ENCODE results near the gene FAM13C. TPM values are rescaled to one million over a fixed set of nuclear protein-coding genes. Genes with fewer than 3 reads are reported as not detected.

FAM13C gene
- polyA plus RNA-seq, 1 of the 3 experiments (the other 2 are of a cell fraction) = 7.6 TPM

DNA sequence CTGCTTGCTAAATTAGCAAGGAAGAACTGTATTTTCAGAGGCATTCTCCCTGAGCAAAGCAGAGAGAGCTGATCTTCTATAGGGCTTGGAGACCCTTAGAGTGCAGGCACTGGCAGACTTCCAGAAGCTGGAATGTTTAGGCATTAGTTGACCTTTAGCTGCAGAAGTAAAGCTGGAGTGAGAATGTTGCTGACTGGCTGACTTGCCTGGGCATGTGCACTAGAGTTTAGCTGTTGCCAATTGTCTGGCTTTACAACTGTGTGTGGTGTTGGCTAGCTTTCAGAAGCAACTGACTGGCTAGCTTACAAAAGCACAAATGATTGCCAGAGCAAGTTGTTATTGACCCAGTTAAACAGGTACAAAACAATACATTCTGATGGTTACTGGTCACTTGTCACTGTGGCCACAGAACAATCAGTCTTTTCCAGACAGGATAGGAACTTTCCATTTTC lies 25.1 kb downstream of the FAM13C start:
- H3K27me3 ChIP-seq (ENCODE audit: insufficient read depth) = no peaks in the 10 kb centered on the region
- H3K27ac ChIP-seq (ENCODE audit: low read depth in 2 of 2, low read length in 1 of 2) = peak overlapping the region; percentile 86 to 91
- POLR2A ChIA-PET = no interaction called here
- peak overlapping the region; percentile 56 for H2AFZ ChIP-seq (ENCODE audit: low read depth)
- DNase-seq = no peak
- peaks cover 5 to 29% of the 10 kb centered on the region in 2 experiments; a peak in 3 of 4 replicates for H3K4me1 ChIP-seq (ENCODE audit: control insufficient read depth in 1 of 2, insufficient read depth in 2 of 2, low read depth in 1 of 2, low read length in 1 of 2)
- CTCF ChIA-PET = no interaction called here
- no peaks in the 10 kb centered on the region for H4K20me1 ChIP-seq (ENCODE audit: insufficient read depth)
- no peak overlapping the region for H3K4me3 ChIP-seq (ENCODE audit: low read depth in 2 of 2, low read length in 1 of 2)
- peaks cover 0 to 4% of the 10 kb centered on the region in 2 experiments for H3K36me3 ChIP-seq (replicated peaks in 1 of 2; ENCODE audit: control insufficient read depth in 1 of 2, insufficient read depth in 2 of 2, low read length in 1 of 2)
- H3K79me2 ChIP-seq (ENCODE audit: insufficient read depth) = no peaks in the 10 kb centered on the region
- peaks cover 22% of the 10 kb centered on the region for H3F3A ChIP-seq (replicated peaks; ENCODE audit: insufficient read depth)
- no peaks in the 10 kb centered on the region for H3K9me3 ChIP-seq
- peak overlapping the region; percentile 58 for H3K4me2 ChIP-seq
- no peaks in the 10 kb centered on the region for H3K9me2 ChIP-seq
- TF ChIP-seq JUND (IDR thresholded peaks at IDR 0.05) (0 out of 2 replicates have a peak, but pooled peaks have one; percentile 2), TCF12 (IDR thresholded peaks at IDR 0.05) (peak; percentile 33; the same call in 1 of the 2 replicates), EZH2phosphoT487 (IDR thresholded peaks at IDR 0.05; ENCODE audit: borderline replicate concordance, low read depth) (no peak), TAF1 (IDR thresholded peaks at IDR 0.05; ENCODE audit: borderline replicate concordance, low read depth, low read length) (no peak), EP300 (IDR thresholded peaks at IDR 0.05; ENCODE audit: borderline replicate concordance in 1 of 2, low read depth in 1 of 2, low read length in 1 of 2) (0 out of 4 replicates have a peak, but pooled peaks of 1 of the 2 experiments have one; percentile 9), NRF1 (IDR thresholded peaks at IDR 0.05; ENCODE audit: low read depth, low read length) (peak; percentile 49), RFX5 (IDR thresholded peaks at IDR 0.05; ENCODE audit: low read length) (no peak), NFIC (IDR thresholded peaks at IDR 0.05; ENCODE audit: borderline replicate concordance) (peak; percentile 76)
- TF ChIP-seq, protein P1, sequence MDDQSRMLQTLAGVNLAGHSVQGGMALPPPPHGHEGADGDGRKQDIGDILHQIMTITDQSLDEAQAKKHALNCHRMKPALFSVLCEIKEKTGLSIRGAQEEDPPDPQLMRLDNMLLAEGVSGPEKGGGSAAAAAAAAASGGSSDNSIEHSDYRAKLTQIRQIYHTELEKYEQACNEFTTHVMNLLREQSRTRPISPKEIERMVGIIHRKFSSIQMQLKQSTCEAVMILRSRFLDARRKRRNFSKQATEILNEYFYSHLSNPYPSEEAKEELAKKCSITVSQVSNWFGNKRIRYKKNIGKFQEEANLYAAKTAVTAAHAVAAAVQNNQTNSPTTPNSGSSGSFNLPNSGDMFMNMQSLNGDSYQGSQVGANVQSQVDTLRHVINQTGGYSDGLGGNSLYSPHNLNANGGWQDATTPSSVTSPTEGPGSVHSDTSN (IDR thresholded peaks at IDR 0.05) = 0 out of 2 replicates have a peak, but pooled peaks have one; percentile 12
- TF ChIP-seq, protein P2, sequence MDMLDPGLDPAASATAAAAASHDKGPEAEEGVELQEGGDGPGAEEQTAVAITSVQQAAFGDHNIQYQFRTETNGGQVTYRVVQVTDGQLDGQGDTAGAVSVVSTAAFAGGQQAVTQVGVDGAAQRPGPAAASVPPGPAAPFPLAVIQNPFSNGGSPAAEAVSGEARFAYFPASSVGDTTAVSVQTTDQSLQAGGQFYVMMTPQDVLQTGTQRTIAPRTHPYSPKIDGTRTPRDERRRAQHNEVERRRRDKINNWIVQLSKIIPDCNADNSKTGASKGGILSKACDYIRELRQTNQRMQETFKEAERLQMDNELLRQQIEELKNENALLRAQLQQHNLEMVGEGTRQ (IDR thresholded peaks at IDR 0.05; ENCODE audit: borderline replicate concordance, low read depth, low read length) = no peak
- H3K9ac ChIP-seq = 0 out of 2 replicates have a peak overlapping the region, but pooled peaks have one; percentile 8

DNA sequence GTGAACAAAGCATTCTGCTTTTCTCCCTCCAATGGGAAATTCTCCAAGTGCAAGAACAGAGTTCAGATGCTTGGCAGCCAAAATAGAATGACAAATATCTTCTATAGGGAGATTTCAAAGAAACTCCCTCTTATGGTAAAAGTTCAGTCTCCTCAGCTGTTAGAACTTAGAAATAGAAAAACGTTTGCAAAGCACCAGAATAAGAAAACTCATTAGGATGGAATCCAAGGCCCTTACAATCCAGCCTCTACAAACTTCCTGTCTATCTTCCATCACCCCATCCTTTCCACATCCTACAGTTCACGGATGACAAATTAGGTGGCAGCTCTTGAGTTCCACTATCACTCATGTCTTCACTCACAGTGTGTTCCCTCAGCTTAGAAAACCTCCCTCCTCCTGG lies 25.7 kb downstream of the FAM13C start:
- TF ChIP-seq TCF12 (IDR thresholded peaks at IDR 0.05) = 0 out of 2 replicates have a peak, but pooled peaks have one; percentile 14
- no peak for TF ChIP-seq RAD21 (IDR thresholded peaks at IDR 0.05; ENCODE audit: low read length)
- TF ChIP-seq, protein P3, sequence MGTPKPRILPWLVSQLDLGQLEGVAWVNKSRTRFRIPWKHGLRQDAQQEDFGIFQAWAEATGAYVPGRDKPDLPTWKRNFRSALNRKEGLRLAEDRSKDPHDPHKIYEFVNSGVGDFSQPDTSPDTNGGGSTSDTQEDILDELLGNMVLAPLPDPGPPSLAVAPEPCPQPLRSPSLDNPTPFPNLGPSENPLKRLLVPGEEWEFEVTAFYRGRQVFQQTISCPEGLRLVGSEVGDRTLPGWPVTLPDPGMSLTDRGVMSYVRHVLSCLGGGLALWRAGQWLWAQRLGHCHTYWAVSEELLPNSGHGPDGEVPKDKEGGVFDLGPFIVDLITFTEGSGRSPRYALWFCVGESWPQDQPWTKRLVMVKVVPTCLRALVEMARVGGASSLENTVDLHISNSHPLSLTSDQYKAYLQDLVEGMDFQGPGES (IDR thresholded peaks at IDR 0.05; ENCODE audit: low read depth, low read length) = no peak
- TF ChIP-seq, protein P1 (IDR thresholded peaks at IDR 0.05) = peak; percentile 73
- TF ChIP-seq, protein P4, sequence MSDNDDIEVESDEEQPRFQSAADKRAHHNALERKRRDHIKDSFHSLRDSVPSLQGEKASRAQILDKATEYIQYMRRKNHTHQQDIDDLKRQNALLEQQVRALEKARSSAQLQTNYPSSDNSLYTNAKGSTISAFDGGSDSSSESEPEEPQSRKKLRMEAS (IDR thresholded peaks at IDR 0.05; ENCODE audit: low read depth) = no peak
- H3K27me3 ChIP-seq (ENCODE audit: insufficient read depth) = no peaks in the 10 kb centered on the region
- no peaks in the 10 kb centered on the region for H4K20me1 ChIP-seq (ENCODE audit: insufficient read depth)
- no peaks in the 10 kb centered on the region for H3K9me2 ChIP-seq
- H3K36me3 ChIP-seq (replicated peaks in 1 of 2; ENCODE audit: control insufficient read depth in 1 of 2, insufficient read depth in 2 of 2, low read length in 1 of 2) = peaks cover 0 to 4% of the 10 kb centered on the region in 2 experiments
- 0 out of 2 replicates have a peak overlapping the region, but pooled peaks have one; percentile 8 for H3K9ac ChIP-seq
- peak overlapping the region; percentile 86 to 91 for H3K27ac ChIP-seq (ENCODE audit: low read depth in 2 of 2, low read length in 1 of 2)
- H3K4me1 ChIP-seq (ENCODE audit: control insufficient read depth in 1 of 2, insufficient read depth in 2 of 2, low read depth in 1 of 2, low read length in 1 of 2) = peaks cover 5 to 29% of the 10 kb centered on the region in 2 experiments; a peak in 3 of 4 replicates
- peak overlapping the region; percentile 16; the same call in 1 of the 2 replicates for H2AFZ ChIP-seq (ENCODE audit: low read depth)
- H3K4me3 ChIP-seq (ENCODE audit: low read depth in 2 of 2, low read length in 1 of 2) = no peak overlapping the region
- 43% methylated on average over 2 of the region's 2 CpGs for WGBS (ENCODE audit: low lambda C conversion rate)
- ChIA-PET CTCF (no interaction called here), POLR2A (no interaction called here)
- peaks cover 22% of the 10 kb centered on the region for H3F3A ChIP-seq (replicated peaks; ENCODE audit: insufficient read depth)
- H3K4me2 ChIP-seq = peak overlapping the region; percentile 58
- no peaks in the 10 kb centered on the region for H3K79me2 ChIP-seq (ENCODE audit: insufficient read depth)
- H3K9me3 ChIP-seq = no peaks in the 10 kb centered on the region
- no peak for DNase-seq
